ENCODE results near the gene PSMG4.
A peak's percentile ranks its signal among the peaks of the same experiment; 100 is the strongest.

PSMG4 gene

DNA sequence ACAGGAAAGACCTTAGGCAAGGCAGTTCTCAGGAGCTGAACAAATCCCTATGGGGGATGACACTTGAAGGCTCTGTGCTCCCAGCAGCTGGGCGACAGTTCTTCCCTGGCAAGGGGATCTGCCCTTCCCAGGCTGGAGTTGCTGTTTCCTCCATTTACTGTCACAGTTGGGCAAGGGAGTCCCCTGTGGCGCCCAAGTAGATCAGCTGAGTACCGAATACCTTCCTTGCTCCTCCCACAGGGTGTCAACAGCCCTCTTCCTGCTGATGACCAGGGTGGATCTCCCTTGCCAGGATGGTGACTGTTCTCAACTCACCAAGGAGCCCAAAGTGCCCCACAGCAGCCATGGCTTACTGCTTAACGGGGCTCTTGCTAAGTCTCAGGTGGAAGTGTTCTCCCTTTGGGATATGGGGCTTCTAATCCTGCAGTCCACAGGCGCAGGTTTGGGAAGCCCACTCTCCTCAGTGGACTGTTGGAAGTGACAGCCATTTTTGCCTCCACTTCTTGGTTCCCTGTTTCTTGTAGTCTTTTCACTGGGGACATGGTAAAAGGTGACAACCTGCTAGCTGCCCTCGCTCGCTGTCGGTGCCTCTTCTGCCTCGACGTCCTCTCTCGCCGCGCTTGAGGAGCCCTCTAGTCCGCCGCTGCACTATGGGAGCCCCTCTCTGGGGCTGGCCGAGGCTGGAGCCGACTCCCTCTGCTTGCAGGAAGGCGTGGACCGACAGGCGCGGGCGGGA is 5.7 kb upstream of the PSMG4 start:
- no peak for TF ChIP-seq EZH2phosphoT487 (IDR thresholded peaks at IDR 0.05; ENCODE audit: low read depth)
- TF ChIP-seq, protein P1, sequence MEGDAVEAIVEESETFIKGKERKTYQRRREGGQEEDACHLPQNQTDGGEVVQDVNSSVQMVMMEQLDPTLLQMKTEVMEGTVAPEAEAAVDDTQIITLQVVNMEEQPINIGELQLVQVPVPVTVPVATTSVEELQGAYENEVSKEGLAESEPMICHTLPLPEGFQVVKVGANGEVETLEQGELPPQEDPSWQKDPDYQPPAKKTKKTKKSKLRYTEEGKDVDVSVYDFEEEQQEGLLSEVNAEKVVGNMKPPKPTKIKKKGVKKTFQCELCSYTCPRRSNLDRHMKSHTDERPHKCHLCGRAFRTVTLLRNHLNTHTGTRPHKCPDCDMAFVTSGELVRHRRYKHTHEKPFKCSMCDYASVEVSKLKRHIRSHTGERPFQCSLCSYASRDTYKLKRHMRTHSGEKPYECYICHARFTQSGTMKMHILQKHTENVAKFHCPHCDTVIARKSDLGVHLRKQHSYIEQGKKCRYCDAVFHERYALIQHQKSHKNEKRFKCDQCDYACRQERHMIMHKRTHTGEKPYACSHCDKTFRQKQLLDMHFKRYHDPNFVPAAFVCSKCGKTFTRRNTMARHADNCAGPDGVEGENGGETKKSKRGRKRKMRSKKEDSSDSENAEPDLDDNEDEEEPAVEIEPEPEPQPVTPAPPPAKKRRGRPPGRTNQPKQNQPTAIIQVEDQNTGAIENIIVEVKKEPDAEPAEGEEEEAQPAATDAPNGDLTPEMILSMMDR (IDR thresholded peaks at IDR 0.05; ENCODE audit: low read depth, low read length), result no peak
- H2AFZ ChIP-seq (ENCODE audit: low read depth, low read length), result no peak overlapping the region

DNA sequence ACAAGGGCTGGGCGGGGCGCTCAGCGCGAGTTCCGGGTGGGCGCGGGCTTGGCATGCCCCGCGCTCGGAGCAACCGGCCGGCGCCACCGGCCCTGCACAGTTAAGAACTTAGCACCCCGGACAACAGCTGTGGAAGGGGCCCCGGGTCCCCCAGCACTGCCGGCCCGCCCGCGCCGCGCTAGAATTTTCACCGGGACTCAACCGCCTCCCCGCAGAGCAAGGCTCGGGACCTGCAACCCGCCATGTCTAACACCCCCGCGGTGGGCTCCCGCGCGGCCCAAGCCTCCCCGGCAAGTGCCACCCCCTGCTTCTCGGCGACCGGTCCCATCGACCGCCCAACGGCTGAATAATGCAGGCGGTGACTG is 5.2 kb upstream of the PSMG4 start:
- Histone ChIP-seq H3K4me2 (ENCODE audit: low read length) (no peak overlapping the region), H3K27me3 (ENCODE audit: low read depth, low read length) (0 out of 2 replicates have a peak, but pooled peaks cover 3% of the 10 kb centered on the region), H3K4me3 (ENCODE audit: low read length) (no peak overlapping the region), H3K79me2 (ENCODE audit: low read length) (no peaks in the 10 kb centered on the region), H3K36me3 (replicated peaks; ENCODE audit: low read depth, low read length) (no peaks in the 10 kb centered on the region), H3K27ac (ENCODE audit: low read length) (no peak overlapping the region), H3K9me3 (ENCODE audit: insufficient read depth, low read length) (no peaks in the 10 kb centered on the region), H2AFZ (ENCODE audit: low read depth, low read length) (no peak overlapping the region), H4K20me1 (ENCODE audit: insufficient read depth, low read length) (no peaks in the 10 kb centered on the region), H3K9ac (ENCODE audit: low read length) (no peak overlapping the region), H3K4me1 (ENCODE audit: low read length) (peaks cover 3% of the 10 kb centered on the region; the same call in 1 of the 2 replicates)
- TF ChIP-seq, protein P1 (IDR thresholded peaks at IDR 0.05; ENCODE audit: low read depth, low read length), result no peak

More for the DNA sequence above, 5.7 kb upstream of the PSMG4 start:
- no peaks in the 10 kb centered on the region for H3K36me3 ChIP-seq (replicated peaks; ENCODE audit: low read depth, low read length)
- H3K4me1 ChIP-seq (ENCODE audit: low read length), result peaks cover 3% of the 10 kb centered on the region; the same call in 1 of the 2 replicates
- H3K4me3 ChIP-seq (ENCODE audit: low read length), result no peak overlapping the region
- no peak overlapping the region for H3K4me2 ChIP-seq (ENCODE audit: low read length)
- H4K20me1 ChIP-seq (ENCODE audit: insufficient read depth, low read length), result no peaks in the 10 kb centered on the region
- no peaks in the 10 kb centered on the region for H3K79me2 ChIP-seq (ENCODE audit: low read length)
- no peak overlapping the region for H3K27ac ChIP-seq (ENCODE audit: low read length)
- 0 out of 2 replicates have a peak, but pooled peaks cover 3% of the 10 kb centered on the region for H3K27me3 ChIP-seq (ENCODE audit: low read depth, low read length)
- H3K9me3 ChIP-seq (ENCODE audit: insufficient read depth, low read length), result no peaks in the 10 kb centered on the region
- no peak overlapping the region for H3K9ac ChIP-seq (ENCODE audit: low read length)

DNA sequence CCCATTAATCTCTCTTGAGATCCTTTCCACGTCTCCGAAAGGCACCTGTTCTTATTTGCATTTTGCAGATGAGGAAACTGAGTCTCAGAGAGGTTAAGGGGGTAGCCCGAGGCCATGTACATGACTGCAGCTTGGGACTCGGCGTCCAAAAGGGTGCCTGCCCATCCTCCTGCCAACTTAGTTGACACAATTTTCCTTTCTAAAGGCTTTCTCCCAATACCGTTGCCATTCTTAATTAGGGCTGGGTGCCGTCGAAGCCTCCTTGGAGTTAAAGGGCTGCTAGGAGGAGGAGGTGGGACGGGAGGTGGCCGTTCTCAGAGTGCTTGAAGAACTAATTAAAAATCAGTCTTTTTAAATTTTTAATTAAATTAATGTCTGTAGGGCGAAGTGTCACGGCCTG is 546 bp upstream of the PSMG4 start:
- no peak overlapping the region for H3K9ac ChIP-seq (ENCODE audit: low read length)
- peaks cover 2% of the 10 kb centered on the region for H3K36me3 ChIP-seq (replicated peaks; ENCODE audit: low read depth, low read length)
- H3K4me2 ChIP-seq (ENCODE audit: low read length), result peak overlapping the region; percentile 63
- no peak overlapping the region for H3K27ac ChIP-seq (ENCODE audit: low read length)
- H3K9me3 ChIP-seq (ENCODE audit: insufficient read depth, low read length), result no peaks in the 10 kb centered on the region
- peaks cover 10% of the 10 kb centered on the region for H3K4me1 ChIP-seq (ENCODE audit: low read length)
- peak overlapping the region; percentile 98 for H3K4me3 ChIP-seq (ENCODE audit: low read length)
- no peak for TF ChIP-seq EZH2phosphoT487 (IDR thresholded peaks at IDR 0.05; ENCODE audit: low read depth)
- TF ChIP-seq, protein P1 (IDR thresholded peaks at IDR 0.05; ENCODE audit: low read depth, low read length), result no peak
- peaks cover 44% of the 10 kb centered on the region for H3K79me2 ChIP-seq (ENCODE audit: low read length)
- no peaks in the 10 kb centered on the region; the same call in 1 of the 2 replicates for H4K20me1 ChIP-seq (ENCODE audit: insufficient read depth, low read length)
- no peaks in the 10 kb centered on the region for H3K27me3 ChIP-seq (ENCODE audit: low read depth, low read length)
- H2AFZ ChIP-seq (ENCODE audit: low read depth, low read length), result no peak overlapping the region

DNA sequence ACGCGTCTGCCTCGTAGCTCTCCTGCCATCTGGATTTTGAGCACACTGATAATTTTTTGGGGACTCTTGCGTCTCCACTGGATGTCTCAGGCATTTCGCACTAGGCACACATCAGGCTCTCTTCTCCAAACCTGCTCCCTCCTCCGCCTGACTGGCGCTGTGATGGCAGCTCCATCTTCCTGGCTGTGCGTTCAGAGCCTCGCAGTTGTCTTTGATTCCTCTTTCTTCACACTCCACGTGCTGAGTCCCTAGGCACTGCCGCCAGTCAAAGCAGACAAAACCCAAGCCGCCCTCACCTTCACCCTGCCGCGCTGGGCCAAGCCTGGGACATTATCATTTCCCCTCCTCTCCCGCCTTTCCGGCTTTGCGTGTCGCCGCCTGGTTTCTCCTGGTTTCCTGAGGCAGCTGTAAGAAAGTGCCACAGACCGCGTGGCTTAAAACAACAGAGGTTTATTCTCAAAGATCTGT is 778 bp downstream of the PSMG4 start:
- Histone ChIP-seq H3K4me2 (ENCODE audit: low read length) (peak overlapping the region; percentile 95), H3K9ac (ENCODE audit: low read length) (peak overlapping the region; percentile 93), H2AFZ (ENCODE audit: low read depth, low read length) (no peak overlapping the region), H3K9me3 (ENCODE audit: insufficient read depth, low read length) (no peaks in the 10 kb centered on the region), H3K4me1 (ENCODE audit: low read length) (peaks cover 10% of the 10 kb centered on the region), H3K36me3 (replicated peaks; ENCODE audit: low read depth, low read length) (peaks cover 10% of the 10 kb centered on the region), H3K4me3 (ENCODE audit: low read length) (peak overlapping the region; percentile 98), H4K20me1 (ENCODE audit: insufficient read depth, low read length) (no peaks in the 10 kb centered on the region; the same call in 1 of the 2 replicates), H3K79me2 (ENCODE audit: low read length) (peaks cover 57% of the 10 kb centered on the region), H3K27ac (ENCODE audit: low read length) (peak overlapping the region; percentile 53), H3K27me3 (ENCODE audit: low read depth, low read length) (no peaks in the 10 kb centered on the region)
- TF ChIP-seq EZH2phosphoT487 (IDR thresholded peaks at IDR 0.05; ENCODE audit: low read depth), result no peak
- TF ChIP-seq, protein P1 (IDR thresholded peaks at IDR 0.05; ENCODE audit: low read depth, low read length), result no peak

All from OCI-LY3 (cell line).